Right hindlimb (tissue), 1 donor: Measurements from ENCODE around the gene WDR4.
"Not testable (repeated sequence)": the region's sequence is repeated elsewhere in the genome, so short reads cannot be mapped to it uniquely, and the experiment has no call there.

Experiments
- DNase-seq: peaks from one replicate; pipeline ENCODE4 v3.0.0-alpha.2; 2018

WDR4 gene

GRCh38 chr21:42851812-42852665 lies 27.3 kb downstream of the WDR4 start:
- no peak for DNase-seq

GRCh38 chr21:42850866-42851391 lies 28.4 kb downstream of the WDR4 start:
- DNase-seq, result no peak

GRCh38 chr21:42850463-42850862 lies 28.9 kb downstream of the WDR4 start:
- DNase-seq, result no peak

GRCh38 chr21:42849759-42850412 lies 29.5 kb downstream of the WDR4 start:
- DNase-seq, result no peak

GRCh38 chr21:42848932-42849758 lies 30.2 kb downstream of the WDR4 start:
- no peak for DNase-seq

GRCh38 chr21:42848144-42848931 lies 31.0 kb downstream of the WDR4 start:
- DNase-seq, result not testable (repeated sequence)

- no peak for DNase-seq
These were observed 31.6 kb downstream of the WDR4 start for GRCh38 chr21:42847726-42848125.

- no peak for DNase-seq
These were observed 32.2 kb downstream of the WDR4 start for GRCh38 chr21:42847051-42847707.

- no peak for DNase-seq
These were observed 33.1 kb downstream of the WDR4 start for GRCh38 chr21:42846221-42846620.

- DNase-seq, result no peak
These were observed 33.9 kb downstream of the WDR4 start for GRCh38 chr21:42845296-42845965.

GRCh38 chr21:42844411-42845113 lies 34.8 kb downstream of the WDR4 start:
- DNase-seq, result no peak

- DNase-seq, result no peak
These were observed 36.3 kb downstream of the WDR4 start for GRCh38 chr21:42843056-42843455.

- not testable (repeated sequence) for DNase-seq
These were observed 37.3 kb downstream of the WDR4 start for GRCh38 chr21:42841916-42842655.

GRCh38 chr21:42841156-42841915 lies 38.0 kb downstream of the WDR4 start:
- no peak for DNase-seq

- DNase-seq, result no peak
These were observed 38.8 kb downstream of the WDR4 start for GRCh38 chr21:42840411-42841155.

- no peak for DNase-seq
These were observed 39.8 kb downstream of the WDR4 start for GRCh38 chr21:42839271-42840231.

- not testable (repeated sequence) for DNase-seq
These were observed 41.1 kb downstream of the WDR4 start for GRCh38 chr21:42838212-42838690.
